SK-N-SH (cell line): Measurements from ENCODE around the gene FLRT2.

Source experiments
- CTCF ChIP-seq: fragments of 200-600 bp; sonication (generic); IDR thresholded peaks from 2 replicates; pipeline ENCODE4 v1.6.1; 2017; ENCODE audit warnings: antibody characterized with exemption, mild to moderate bottlenecking, moderate library complexity
- FOXJ3 ChIP-seq: sonication (generic); formaldehyde crosslinking; IDR thresholded peaks from 2 replicates; pipeline ENCODE4 v1.5.1; 2020; ENCODE audit warnings: mild to moderate bottlenecking, missing genetic modification reagents
- RAD21 ChIP-seq: IDR thresholded peaks from 2 replicates; pipeline ENCODE4 v1.6.1; 2012; ENCODE audit warnings: mild to moderate bottlenecking, low read length

- TF ChIP-seq CTCF (no peak), RAD21 (no peak), FOXJ3 (CRISPR knock-in tag) (no peak)
These were observed 158.1 kb downstream of the FLRT2 start for GRCh38 chr14:85688006-85688405.
